Gastroesophageal sphincter (tissue), 4 donors: ENCODE data around the gene EIF4E3. TPM values are rescaled to one million over a fixed set of nuclear protein-coding genes. Genes with fewer than 3 reads are reported as not detected.
A peak's percentile ranks its signal among the peaks of the same experiment; 100 is the strongest.

Experiments used
- ATAC-seq: fragments of 150-250 bp; one replicate; pipeline ENCODE4 v1.9.1; 2016; ENCODE audit warnings: mild to moderate bottlenecking, moderate library complexity
- H3K27ac ChIP-seq, 4 donors: fragments of 200-600 bp; sonication (generic) in 3 of 4; 1 replicate in 3 of 4; 2 replicates in 1 of 4; pipeline ENCODE4 v1.5.1; 2016 to 2019
- H3K27me3 ChIP-seq: fragments of 200-600 bp; sonication (generic); one replicate; pipeline ENCODE4 v1.5.1; 2019
- H3K36me3 ChIP-seq, 2 donors: fragments of 200-600 bp; sonication (generic); one replicate each; pipeline ENCODE4 v1.5.1; 2019; ENCODE audit warnings: control low read depth in 1 of 2
- H3K4me1 ChIP-seq, 3 donors: fragments of 200-600 bp; sonication (generic); 1 replicate in 2 of 3; 2 replicates in 1 of 3; pipeline ENCODE4 v1.5.1; 2016 to 2019; ENCODE audit warnings: control low read depth in 2 of 3
- H3K4me3 ChIP-seq, 2 donors: fragments of 200-600 bp; sonication (generic); one replicate each; pipeline ENCODE4 v1.5.1; 2019; ENCODE audit warnings: mild to moderate bottlenecking in 1 of 2, moderate library complexity in 1 of 2
- H3K9me3 ChIP-seq, 3 donors: fragments of 200-600 bp; sonication (generic); one replicate each; pipeline ENCODE4 v1.5.1; 2017 to 2019; ENCODE audit warnings: control low read depth in 2 of 3
- CTCF ChIP-seq, 4 experiments: fragments of 200-600 bp in 2 of 4; fragments of 450-650 bp in 2 of 4; sonication (generic) in 1 of 4; IDR thresholded peaks; one replicate each; pipeline ENCODE4 v1.5.1; 2017 to 2019; ENCODE audit warnings: antibody characterized with exemption in 4 of 4, mild to moderate bottlenecking in 2 of 4, moderate library complexity in 2 of 4
- EP300 ChIP-seq: sonication (generic); formaldehyde crosslinking; IDR thresholded peaks from one replicate; pipeline ENCODE4 v1.6.1; 2017; ENCODE audit warnings: antibody characterized with exemption, mild to moderate bottlenecking
- POLR2A ChIP-seq, 2 donors: fragments of 450-650 bp; IDR thresholded peaks; one replicate each; pipeline ENCODE4 v1.6.1; 2017; ENCODE audit warnings: antibody characterized with exemption in 2 of 2, mild to moderate bottlenecking in 2 of 2, moderate library complexity in 1 of 2
- POLR2AphosphoS5 ChIP-seq: sonication (generic); formaldehyde crosslinking; IDR thresholded peaks from one replicate; pipeline ENCODE4 v1.6.1; 2017; ENCODE audit warnings: antibody characterized with exemption
- WGBS, 2 donors: methylation state at CpG; one replicate each; pipeline ENCODE4 v1.1.5; 2018; ENCODE audit warnings: low coverage in 1 of 2; 5-methylcytosine and 5-hydroxymethylcytosine counted together
- total RNA-seq, 4 donors: library from RNA; depleted of rRNA; stranded (reverse); fragments of >200 nt; gene quantifications; one replicate each; pipeline ENCODE4 v1.1.0, GENCODE V29; 2016

EIF4E3 gene
- total RNA-seq, 4 donors from 2014 or later: 28.8 to 55.8 (median 41.6) TPM

GRCh38 chr3:71653414-71653807 lies 71.8 kb downstream of the EIF4E3 start:
- H3K27me3 ChIP-seq: no peaks in the 10 kb centered on the region
- peak overlapping the region; percentile 30 to 69 (median 37) for H3K27ac ChIP-seq
- peaks cover 0 to 47% (median 11%) of the 10 kb centered on the region in 3 donors for H3K4me1 ChIP-seq
- H3K9me3 ChIP-seq: no peaks in the 10 kb centered on the region
- no peaks in the 10 kb centered on the region for H3K36me3 ChIP-seq
- 43 to 51% methylated on average over 1 to 4 of the region's 6 CpGs for WGBS, 2 donors
- no peak overlapping the region for H3K4me3 ChIP-seq
- no peak for TF ChIP-seq CTCF (IDR thresholded peaks at IDR 0.05)
- TF ChIP-seq POLR2A (IDR thresholded peaks at IDR 0.05): no peak
- no peak for TF ChIP-seq EP300
- TF ChIP-seq POLR2AphosphoS5: no peak
- ATAC-seq: no peak

- peak overlapping the region; percentile 30 to 69 (median 37) for H3K27ac ChIP-seq
- H3K9me3 ChIP-seq: no peaks in the 10 kb centered on the region
- H3K27me3 ChIP-seq: no peaks in the 10 kb centered on the region
- TF ChIP-seq EP300 (no peak), CTCF (IDR thresholded peaks at IDR 0.05) (peak in 3 of 4 experiments; percentile 50 to 65 (median 63))
- no peak overlapping the region for H3K4me3 ChIP-seq
- H3K36me3 ChIP-seq: no peaks in the 10 kb centered on the region
- ATAC-seq: peak; percentile 74
- 12 to 15% methylated on average over 5 to 14 of the region's 14 CpGs for WGBS, 2 donors
- H3K4me1 ChIP-seq: peaks cover 0 to 42% (median 6%) of the 10 kb centered on the region in 3 donors
Observed at GRCh38 chr3:71652781-71653413, 72.3 kb downstream of the EIF4E3 start.

- TF ChIP-seq EP300: no peak
- TF ChIP-seq POLR2A (IDR thresholded peaks at IDR 0.05): no peak
- TF ChIP-seq POLR2AphosphoS5: no peak
- TF ChIP-seq CTCF (IDR thresholded peaks at IDR 0.05): no peak
- no peaks in the 10 kb centered on the region for H3K36me3 ChIP-seq
- no peak overlapping the region for H3K4me3 ChIP-seq
- ATAC-seq: no peak
- peaks cover 0 to 40% (median 0%) of the 10 kb centered on the region in 3 donors for H3K4me1 ChIP-seq
- 84 to 89% methylated on average over 2 to 4 of the region's 6 CpGs for WGBS, 2 donors
- H3K27me3 ChIP-seq: no peaks in the 10 kb centered on the region
- H3K9me3 ChIP-seq: no peaks in the 10 kb centered on the region
- peak overlapping the region in 3 of 4 donors; percentile 17 to 69 (median 36) for H3K27ac ChIP-seq
Observed at GRCh38 chr3:71651625-71652024, 73.6 kb downstream of the EIF4E3 start.

- no peaks in the 10 kb centered on the region for H3K9me3 ChIP-seq
- ATAC-seq: no peak
- no peaks in the 10 kb centered on the region for H3K27me3 ChIP-seq
- TF ChIP-seq POLR2A (IDR thresholded peaks at IDR 0.05) (no peak), CTCF (IDR thresholded peaks at IDR 0.05) (no peak), POLR2AphosphoS5 (no peak), EP300 (no peak)
- H3K27ac ChIP-seq: no peak overlapping the region
- H3K4me3 ChIP-seq: no peak overlapping the region
- H3K36me3 ChIP-seq: no peaks in the 10 kb centered on the region
- 86 to 93% methylated on average over 4 to 5 of the region's 5 CpGs for WGBS, 2 donors
- peaks cover 0 to 42% (median 0%) of the 10 kb centered on the region in 3 donors for H3K4me1 ChIP-seq
Observed at GRCh38 chr3:71650372-71650771, 74.8 kb downstream of the EIF4E3 start.

GRCh38 chr3:71649757-71650156 lies 75.4 kb downstream of the EIF4E3 start:
- no peaks in the 10 kb centered on the region for H3K36me3 ChIP-seq
- ATAC-seq: no peak
- WGBS, 2 donors: 82 to 100% methylated on average over 2 to 6 of the region's 6 CpGs
- H3K27ac ChIP-seq: no peak overlapping the region
- no peak overlapping the region for H3K4me3 ChIP-seq
- TF ChIP-seq POLR2A (IDR thresholded peaks at IDR 0.05): no peak
- no peak for TF ChIP-seq EP300
- TF ChIP-seq CTCF (IDR thresholded peaks at IDR 0.05): no peak
- TF ChIP-seq POLR2AphosphoS5: no peak
- peaks cover 0 to 42% (median 0%) of the 10 kb centered on the region in 3 donors for H3K4me1 ChIP-seq
- no peaks in the 10 kb centered on the region for H3K27me3 ChIP-seq
- H3K9me3 ChIP-seq: no peaks in the 10 kb centered on the region
